ENCODE results near the gene VCL.

- no peak for TF ChIP-seq EZH2 (IDR thresholded peaks at IDR 0.05; ENCODE audit: low read length, unreplicated experiment)
- TF ChIP-seq, protein P1, sequence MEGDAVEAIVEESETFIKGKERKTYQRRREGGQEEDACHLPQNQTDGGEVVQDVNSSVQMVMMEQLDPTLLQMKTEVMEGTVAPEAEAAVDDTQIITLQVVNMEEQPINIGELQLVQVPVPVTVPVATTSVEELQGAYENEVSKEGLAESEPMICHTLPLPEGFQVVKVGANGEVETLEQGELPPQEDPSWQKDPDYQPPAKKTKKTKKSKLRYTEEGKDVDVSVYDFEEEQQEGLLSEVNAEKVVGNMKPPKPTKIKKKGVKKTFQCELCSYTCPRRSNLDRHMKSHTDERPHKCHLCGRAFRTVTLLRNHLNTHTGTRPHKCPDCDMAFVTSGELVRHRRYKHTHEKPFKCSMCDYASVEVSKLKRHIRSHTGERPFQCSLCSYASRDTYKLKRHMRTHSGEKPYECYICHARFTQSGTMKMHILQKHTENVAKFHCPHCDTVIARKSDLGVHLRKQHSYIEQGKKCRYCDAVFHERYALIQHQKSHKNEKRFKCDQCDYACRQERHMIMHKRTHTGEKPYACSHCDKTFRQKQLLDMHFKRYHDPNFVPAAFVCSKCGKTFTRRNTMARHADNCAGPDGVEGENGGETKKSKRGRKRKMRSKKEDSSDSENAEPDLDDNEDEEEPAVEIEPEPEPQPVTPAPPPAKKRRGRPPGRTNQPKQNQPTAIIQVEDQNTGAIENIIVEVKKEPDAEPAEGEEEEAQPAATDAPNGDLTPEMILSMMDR (conservative IDR thresholded peaks at IDR 0.05; ENCODE audit: low read depth, low read length): no peak
- no peak for TF ChIP-seq EZH2phosphoT487 (IDR thresholded peaks at IDR 0.05; ENCODE audit: borderline replicate concordance, low read length)
Measured at GRCh38 chr10:73967544-73967943, 30.4 kb upstream of the VCL start.
